ENCODE results near the gene PTPRC. TPM values are rescaled to one million over a fixed set of nuclear protein-coding genes. Genes with fewer than 3 reads are reported as not detected.

The PTPRC gene
- total RNA-seq, 1 donor from 2014 or later = 25.4 TPM

DNA sequence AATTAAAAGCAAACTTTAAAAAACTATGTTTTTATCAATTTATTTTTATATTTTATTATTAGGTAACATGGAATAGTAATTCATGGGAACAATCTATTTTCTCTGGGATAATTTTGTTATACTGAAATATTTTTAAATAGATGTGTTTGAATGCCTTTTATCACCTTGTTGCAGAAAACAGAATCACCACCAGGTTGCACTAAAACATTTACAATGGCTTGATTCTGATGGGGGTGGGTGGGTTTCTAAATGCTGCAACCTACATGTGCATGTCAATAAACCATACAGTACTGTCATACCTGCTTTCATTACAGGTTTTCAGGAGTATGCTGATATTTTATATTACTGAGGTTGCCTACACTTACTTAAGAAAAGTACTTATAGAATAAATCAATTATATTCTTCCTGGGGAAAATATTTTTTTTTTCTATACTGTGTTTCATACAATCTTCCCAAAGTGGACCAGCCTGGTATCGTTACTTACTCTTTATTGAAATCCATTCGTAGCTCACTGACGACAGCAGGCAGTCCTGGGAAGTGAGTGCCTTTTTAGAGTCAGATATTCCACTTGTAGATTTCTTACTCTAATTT is 132.8 kb downstream of the PTPRC start:
- peak; percentile 6 for DNase-seq

DNA sequence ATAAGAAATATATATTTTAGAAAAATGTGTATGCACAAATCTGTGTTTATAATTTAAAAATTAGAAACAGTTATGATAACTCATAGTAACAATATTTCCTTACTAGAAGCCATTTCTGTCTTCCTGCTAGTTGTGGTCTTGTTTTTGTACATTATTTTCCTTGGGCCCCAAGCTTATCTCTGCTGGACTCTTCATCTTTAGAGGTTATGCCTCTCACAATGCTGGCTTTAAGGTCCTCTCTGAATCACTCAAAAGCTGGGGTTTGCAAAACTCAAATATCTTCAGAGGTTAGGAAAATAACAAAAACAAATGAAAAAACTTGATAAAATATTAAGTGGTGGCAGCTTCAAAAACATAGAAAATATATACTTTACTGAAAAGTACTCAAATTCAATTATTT is 133.8 kb downstream of the PTPRC start:
- DNase-seq = no peak

DNA sequence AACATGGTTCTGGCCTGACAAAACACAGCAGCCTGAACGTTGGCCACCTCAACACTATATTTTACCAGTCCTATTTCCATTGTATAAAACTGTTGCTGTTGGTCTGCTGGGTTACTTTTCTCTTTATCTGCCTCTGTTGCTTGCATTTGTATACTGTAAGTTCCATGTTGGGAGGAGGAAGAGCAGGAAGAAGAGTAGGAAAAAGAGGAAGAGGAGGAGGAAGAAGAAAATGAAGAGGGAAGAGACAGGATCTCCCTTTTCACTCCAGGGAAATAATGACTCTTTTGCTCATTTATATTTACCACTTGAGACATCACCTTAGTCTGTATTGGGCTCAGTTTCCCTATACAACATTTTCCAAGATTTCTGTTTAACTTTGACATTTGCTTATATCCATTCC is 134.2 kb downstream of the PTPRC start:
- no peak for DNase-seq

DNA sequence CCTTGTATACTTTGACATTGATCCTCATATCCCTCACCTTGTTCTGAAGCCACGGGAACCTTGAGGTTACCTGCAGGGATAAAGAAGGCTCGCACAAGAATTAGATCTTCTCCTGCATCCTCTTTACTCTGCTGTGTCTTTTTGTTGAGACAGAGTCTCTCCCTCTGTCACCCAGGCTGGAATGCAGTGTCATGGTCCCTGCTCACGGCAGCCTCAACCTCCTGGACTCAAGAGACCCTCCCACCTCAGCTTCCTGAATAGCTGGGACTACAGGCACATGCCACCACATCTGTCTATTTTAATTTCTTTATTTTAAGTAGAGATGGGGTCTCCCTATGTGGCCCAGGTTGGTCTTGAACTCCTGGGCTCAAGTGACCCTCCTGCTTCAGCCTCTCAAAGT is 134.7 kb downstream of the PTPRC start:
- no peak for DNase-seq

DNA sequence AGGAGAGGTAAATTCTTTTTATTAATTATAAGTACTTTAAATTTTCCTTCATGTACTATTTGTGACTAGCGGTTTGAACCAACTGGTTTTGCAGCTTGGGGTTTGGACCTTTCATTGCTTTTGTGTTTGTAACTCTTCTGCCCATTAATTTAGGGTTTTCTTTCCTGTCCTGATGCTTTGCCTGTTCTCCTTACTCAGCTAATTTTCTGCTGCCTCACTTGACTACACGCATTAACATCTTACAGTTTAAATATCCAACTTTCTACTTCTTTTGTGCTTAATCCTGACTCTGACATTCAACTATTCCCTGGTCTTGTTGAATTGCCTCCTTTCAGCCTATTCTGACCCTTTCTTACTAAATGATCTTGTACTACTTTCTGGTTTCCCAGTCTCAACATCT is 135.6 kb downstream of the PTPRC start:
- DNase-seq = no peak

DNA sequence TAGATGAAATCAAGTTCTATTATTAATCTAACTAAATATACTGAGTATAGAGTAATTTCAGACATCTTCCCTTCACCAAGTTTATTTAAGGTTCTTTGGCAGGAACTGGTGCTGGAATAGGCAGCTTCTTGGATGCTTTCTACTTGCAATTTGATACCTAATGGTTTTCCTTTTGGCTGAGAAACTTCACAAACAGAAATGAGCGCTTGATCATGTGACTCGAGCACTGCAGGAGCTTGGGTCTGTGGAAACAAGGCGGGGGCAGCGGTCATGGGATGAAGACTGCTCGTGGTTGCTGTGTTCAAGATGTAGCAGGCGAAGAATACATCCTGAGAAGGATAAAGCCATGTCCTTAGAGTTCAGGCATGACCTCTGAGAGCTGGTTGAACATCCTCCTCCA is 136.8 kb downstream of the PTPRC start:
- DNase-seq = no peak

DNA sequence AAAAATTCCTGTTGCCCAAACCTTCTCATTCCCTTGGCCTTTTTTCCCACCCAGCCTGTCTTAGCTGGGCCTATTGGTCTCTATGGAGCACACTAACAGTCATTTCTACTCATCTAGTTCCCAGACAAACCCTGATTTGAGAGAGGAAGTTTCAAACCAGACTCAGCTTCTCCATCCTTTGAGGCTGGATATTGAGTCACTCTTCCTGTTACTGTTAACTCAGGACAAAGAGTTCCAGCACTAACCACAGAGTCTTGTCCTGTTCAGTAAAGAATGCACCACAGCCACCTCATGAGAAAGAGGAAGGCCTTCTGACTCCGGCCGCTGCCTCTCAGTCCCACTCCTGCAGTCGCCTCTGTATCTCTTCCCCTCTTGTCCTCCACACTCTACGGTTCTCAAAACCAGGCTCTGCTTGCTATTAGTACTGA is 137.8 kb downstream of the PTPRC start:
- DNase-seq = no peak

DNA sequence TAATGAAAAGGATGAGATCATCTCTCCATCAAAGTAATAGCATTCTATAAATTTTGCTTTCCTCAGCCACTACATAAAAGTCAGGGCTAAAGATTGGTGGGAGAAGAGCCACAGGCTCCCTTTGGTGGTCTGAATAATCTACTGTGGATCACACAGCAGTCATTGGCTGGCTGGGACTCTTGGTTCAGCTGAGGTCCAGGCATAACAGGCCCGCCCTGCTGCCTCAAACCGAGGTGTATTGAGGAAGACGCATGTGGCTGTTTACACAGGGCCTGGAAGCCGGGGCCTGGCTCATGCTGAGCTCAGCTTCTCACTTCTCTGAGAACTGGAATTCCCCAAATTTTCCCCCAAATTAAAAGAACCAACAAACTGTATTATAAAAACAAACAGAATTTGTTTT is 139.2 kb downstream of the PTPRC start:
- DNase-seq = no peak

DNA sequence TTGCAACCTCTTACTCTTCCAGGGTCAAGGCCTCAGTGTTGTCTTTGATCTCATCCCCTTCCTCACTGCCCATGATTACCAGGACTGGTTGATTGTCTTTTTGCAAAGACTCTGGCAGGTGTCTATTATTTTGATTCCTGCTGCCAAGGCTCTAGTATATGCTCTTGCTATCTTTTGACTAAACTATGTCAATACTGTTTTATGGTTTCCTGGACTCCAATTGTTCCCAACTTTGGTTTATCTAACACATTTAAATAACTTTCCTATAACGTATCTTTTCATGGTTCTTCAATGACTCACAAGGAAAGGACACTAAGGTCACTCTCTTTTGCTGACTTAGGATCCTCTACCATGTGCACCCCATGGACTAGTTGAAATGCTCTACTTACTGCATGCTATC is 141.5 kb downstream of the PTPRC start:
- no peak for DNase-seq

DNA sequence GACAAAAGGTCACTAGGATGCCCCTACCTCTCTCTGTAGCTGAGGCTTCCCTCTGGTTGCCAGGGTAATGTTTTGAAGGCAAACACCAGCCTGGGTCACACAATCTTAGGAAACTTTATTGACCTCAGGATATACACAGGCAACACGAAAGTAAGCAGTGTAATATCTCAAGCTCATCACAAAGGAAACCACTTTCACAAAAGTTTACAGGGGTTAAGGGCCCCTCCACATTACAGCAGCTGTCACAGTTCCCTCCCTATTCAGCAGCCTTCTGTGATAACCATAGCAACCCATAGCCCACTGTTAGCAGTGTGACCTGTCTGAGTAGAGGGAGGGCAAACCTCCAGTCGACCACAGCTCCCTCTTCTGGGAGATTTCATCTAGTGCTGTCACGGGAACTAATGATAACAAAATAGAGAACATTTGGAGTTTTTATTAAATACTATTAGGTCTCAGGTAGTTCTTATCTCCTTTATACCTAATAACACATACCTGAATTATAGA is 149.8 kb downstream of the PTPRC start:
- DNase-seq = no peak

DNA sequence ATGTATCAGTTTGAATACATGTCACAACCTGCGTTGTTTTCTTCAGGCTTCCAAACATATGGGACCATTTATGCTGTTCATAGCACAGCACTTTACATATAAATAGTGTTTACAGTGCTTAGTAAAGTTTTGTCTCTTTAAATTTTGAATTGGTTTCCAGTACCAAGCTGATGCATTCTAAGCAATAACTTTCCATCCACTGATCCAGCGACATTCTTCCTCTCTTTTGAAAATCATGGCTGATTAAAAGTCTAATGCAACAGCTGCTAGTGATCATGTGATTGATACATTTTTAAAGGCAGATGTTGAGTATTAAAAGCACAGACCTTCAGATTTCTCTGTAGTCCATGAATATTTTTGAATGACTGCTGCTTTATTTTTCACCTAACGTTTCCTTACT is 154.9 kb downstream of the PTPRC start:
- peak; percentile 30 for DNase-seq

DNA sequence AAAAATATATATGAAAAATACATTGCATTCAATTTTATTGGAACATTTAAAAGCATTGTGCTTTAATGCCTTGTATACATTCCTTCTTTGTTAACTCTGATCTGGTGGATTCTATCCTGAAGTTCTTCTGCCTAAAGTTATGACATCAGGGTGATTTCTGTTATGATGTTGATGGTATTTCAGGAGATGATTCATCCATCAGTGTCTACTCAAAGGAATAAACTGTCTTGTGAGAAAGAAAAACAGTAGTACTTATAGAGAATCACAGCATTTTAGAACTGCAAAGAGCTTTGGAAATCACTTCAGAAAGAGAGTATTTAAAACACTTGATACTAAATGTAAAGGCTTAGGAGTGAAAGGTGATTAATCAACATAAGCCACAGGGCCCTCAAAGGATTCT is 155.7 kb downstream of the PTPRC start:
- no peak for DNase-seq

DNA sequence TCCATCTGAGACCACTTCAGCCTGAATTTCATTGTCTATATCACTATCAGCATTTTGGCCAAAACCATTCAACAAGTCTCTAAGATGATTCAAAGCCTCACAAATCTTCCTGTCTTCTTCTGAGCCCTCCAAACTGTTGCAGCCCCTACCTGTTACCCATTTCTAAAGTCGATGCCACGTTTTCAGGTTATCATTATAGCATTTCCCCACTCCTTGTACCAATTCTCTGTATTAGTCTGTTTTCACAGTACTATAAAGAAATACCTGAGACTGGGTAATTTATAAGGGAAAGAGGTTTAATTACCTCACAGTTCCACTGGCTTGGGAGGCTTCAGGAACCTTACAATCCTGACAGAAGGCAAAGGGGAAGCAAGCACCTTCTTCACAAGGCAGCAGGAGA is 158.8 kb downstream of the PTPRC start:
- no peak for DNase-seq

DNA sequence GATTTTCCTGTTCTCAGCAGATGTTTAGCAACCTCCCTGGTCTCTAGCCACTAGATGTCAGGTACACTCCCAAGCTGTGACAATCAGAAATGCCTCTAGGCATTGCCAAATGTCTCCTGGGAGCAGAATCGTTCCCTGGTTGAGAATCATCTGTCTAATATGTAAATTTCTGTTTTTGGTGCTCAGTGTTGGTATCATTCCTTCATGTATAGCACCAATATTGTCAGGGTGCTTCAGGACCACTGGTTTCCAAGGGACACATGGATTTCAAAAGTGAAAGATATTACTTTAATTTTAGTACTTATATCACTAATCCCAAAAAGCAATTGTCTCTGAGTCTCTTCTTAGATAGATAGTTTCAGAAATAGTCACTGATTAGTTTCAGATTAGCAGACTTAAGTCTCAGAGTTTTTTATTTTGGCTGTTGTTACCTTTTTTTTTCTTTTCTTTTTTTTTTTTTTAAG is 160.1 kb downstream of the PTPRC start:
- DNase-seq = no peak

DNA sequence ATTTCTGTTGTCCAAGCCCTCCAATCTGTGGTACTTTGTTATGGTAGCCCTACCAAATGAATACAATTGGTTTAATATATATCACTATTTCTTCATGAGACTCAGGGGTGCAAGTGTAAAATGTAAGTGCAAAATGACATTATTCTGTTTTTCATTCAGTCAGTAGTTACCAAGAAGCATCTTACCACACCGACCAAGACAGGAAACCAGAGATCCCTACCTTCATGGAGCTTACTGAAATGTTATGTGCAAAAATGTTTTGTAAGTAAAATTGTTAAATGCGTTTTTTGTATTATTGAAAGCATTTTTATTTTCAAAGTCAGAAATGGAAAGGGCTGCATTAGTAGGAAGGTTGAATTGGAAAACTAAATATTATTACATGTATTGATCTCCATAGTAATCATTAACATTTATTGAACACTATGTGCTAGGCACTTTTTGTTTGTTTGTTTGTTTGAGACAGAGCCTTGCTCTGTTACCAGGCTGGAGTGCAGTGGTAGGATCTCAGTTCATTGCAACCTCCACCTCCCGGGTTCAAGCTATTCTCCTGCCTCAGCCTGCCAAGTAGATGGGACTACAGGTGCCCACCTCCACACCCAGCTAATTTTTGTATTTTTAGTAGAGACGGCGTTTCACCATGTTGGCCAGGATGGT is 166.8 kb downstream of the PTPRC start:
- no peak for DNase-seq

DNA sequence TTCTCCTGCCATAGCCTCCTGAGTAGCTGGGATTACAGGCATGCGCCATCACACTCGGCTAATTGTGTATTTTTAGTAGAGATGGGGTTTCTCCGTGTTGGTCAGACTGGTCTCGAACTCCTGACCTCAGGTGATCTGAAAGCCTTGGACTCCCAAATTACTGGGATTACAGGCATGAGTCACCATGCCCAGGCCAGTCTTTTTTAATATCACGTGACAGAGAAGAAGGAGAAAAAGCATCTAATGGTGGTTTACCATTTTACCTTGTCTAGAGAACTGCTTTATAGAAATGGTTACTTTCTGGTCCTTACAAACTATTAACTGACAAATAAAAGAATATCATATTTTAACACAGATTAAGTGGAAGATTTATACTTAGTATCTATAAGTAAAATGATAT is 168.0 kb downstream of the PTPRC start:
- DNase-seq = no peak

Other genes with a start within 250 kb of the PTPRC start
- gene ATP6V1G3, start 98.4 kb upstream of the PTPRC start, total RNA-seq = not detected

Data from skin of body (tissue), 2 donors.